ENCODE results near the gene SYT11. TPM values are rescaled to one million over a fixed set of nuclear protein-coding genes. Genes with fewer than 3 reads are reported as not detected.

The SYT11 gene
- polyA plus RNA-seq, 2 of the 4 experiments (the other 2 are of a cell fraction) = 2.5 to 2.8 TPM

GRCh38 chr1:155913969-155914757, 54.8 kb downstream of the SYT11 start:
- ChIA-PET CTCF (interaction anchor here (0.7 to 1.9 kb wide), 3 partner anchors 16 to 152 kb away, joined by 3 to 4 read pairs (median 3); no protein-coding TSS in a partner anchor), POLR2A (interaction anchor here (0.7 kb wide), 1 partner anchor 30 kb away, joined by 3 read pairs; no protein-coding TSS in a partner anchor)
- no peak for ATAC-seq
- DNase-seq (ENCODE audit: low read depth in 1 of 2, low spot score in 1 of 2) = no peak
- no peak for TF ChIP-seq CBX2 (IDR thresholded peaks at IDR 0.05; ENCODE audit: borderline replicate concordance, low read depth)
- no peak for TF ChIP-seq HDAC2 (IDR thresholded peaks at IDR 0.05)
- no peak for TF ChIP-seq JUN (IDR thresholded peaks at IDR 0.05)
- no peak for TF ChIP-seq MAZ (IDR thresholded peaks at IDR 0.05; ENCODE audit: borderline replicate concordance, low read depth, low read length)
- no peak for TF ChIP-seq CTCF (IDR thresholded peaks at IDR 0.05)
- TF ChIP-seq JUNB (IDR thresholded peaks at IDR 0.05) = no peak
- TF ChIP-seq NFE2L2 (conservative IDR thresholded peaks at IDR 0.05; ENCODE audit: low read length) = no peak
- Histone ChIP-seq H3K9me3 (no peaks in the 10 kb centered on the region), H3K4me1 (peaks cover 20% of the 10 kb centered on the region), H3K27ac (no peak overlapping the region), H3K4me3 (no peak overlapping the region), H3K4me2 (no peak overlapping the region)
- WGBS (ENCODE audit: missing lambda C conversion rate) = 72% methylated on average over 6 of the region's 6 CpGs
- FAIRE-seq = no peak

GRCh38 chr1:155918660-155919059, 59.3 kb downstream of the SYT11 start:
- 72% methylated on average over 3 of the region's 3 CpGs for WGBS (ENCODE audit: missing lambda C conversion rate)
- POLR2A ChIA-PET = interaction anchor here (0.7 kb wide), 1 partner anchor 23 kb away, joined by 5 read pairs; no protein-coding TSS in a partner anchor
- DNase-seq (ENCODE audit: low read depth in 1 of 2, low spot score in 1 of 2) (no peak), ATAC-seq (no peak), FAIRE-seq (no peak)
- H3K27ac ChIP-seq = no peak overlapping the region
- TF ChIP-seq EP300 (IDR thresholded peaks at IDR 0.05) (no peak), EHMT2 (IDR thresholded peaks at IDR 0.05; ENCODE audit: low read depth) (no peak), RFX5 (IDR thresholded peaks at IDR 0.05) (no peak), KDM5A (IDR thresholded peaks at IDR 0.05) (no peak), RAD21 (conservative IDR thresholded peaks at IDR 0.05 in 1 of 2, IDR thresholded peaks at IDR 0.05 in 1 of 2) (no peak), POLR2A (IDR thresholded peaks at IDR 0.05; ENCODE audit: low read length) (no peak), CHD4 (IDR thresholded peaks at IDR 0.05; ENCODE audit: borderline replicate concordance) (no peak), ATOH8 (CRISPR knock-in tag; IDR thresholded peaks at IDR 0.05; ENCODE audit: low read depth) (no peak), MAZ (IDR thresholded peaks at IDR 0.05; ENCODE audit: borderline replicate concordance, low read depth, low read length) (no peak), NR3C1 (IDR thresholded peaks at IDR 0.05) (no peak), JUNB (IDR thresholded peaks at IDR 0.05) (no peak), ELK1 (IDR thresholded peaks at IDR 0.05; ENCODE audit: low read depth, low read length) (no peak), USF2 (IDR thresholded peaks at IDR 0.05) (no peak), ZNF302 (CRISPR knock-in tag; IDR thresholded peaks at IDR 0.05) (no peak)
- no peaks in the 10 kb centered on the region for H3K9me3 ChIP-seq
- no peak overlapping the region for H3K4me2 ChIP-seq
- CTCF ChIA-PET = interaction anchor here (0.7 kb wide), 2 partner anchors 10 to 71 kb away, joined by 3 read pairs; no protein-coding TSS in a partner anchor
- H3K4me3 ChIP-seq = no peak overlapping the region
- H3K4me1 ChIP-seq = no peaks in the 10 kb centered on the region

All from A549 (cell line).